ACC112 (cell line): ENCODE measurements around the gene NMT1.

Experiments
- H2AFZ ChIP-seq: fragments of 200-600 bp; sonication (generic); one replicate; pipeline ENCODE4 v1.6.0; 2017; ENCODE audit warnings: antibody characterized with exemption, low read length; ENCODE audit not compliant: unreplicated experiment
- H3K27ac ChIP-seq: fragments of 200-600 bp; sonication (generic); 2 replicates; pipeline ENCODE4 v1.5.1; 2014; ENCODE audit warnings: low read depth, mild to moderate bottlenecking, antibody characterized with exemption, low read length, moderate library complexity
- H3K27me3 ChIP-seq: fragments of 200-600 bp; sonication (generic); 2 replicates; pipeline ENCODE4 v1.6.1; 2014; ENCODE audit warnings: mild to moderate bottlenecking, antibody characterized with exemption, low read length, moderate library complexity, mixed read lengths; ENCODE audit not compliant: insufficient read depth
- H3K36me3 ChIP-seq: fragments of 200-600 bp; sonication (generic); 2 replicates; pipeline ENCODE4 v1.6.1; 2016; ENCODE audit warnings: mild to moderate bottlenecking, antibody characterized with exemption, low read length, moderate library complexity, mixed read lengths; ENCODE audit not compliant: insufficient read depth
- H3K4me1 ChIP-seq: fragments of 200-600 bp; sonication (generic); one replicate; pipeline ENCODE4 v1.6.1; 2016; ENCODE audit warnings: low read length, mixed read lengths; ENCODE audit not compliant: insufficient read depth, unreplicated experiment, control insufficient read depth
- H3K4me3 ChIP-seq: fragments of 200-600 bp; sonication (generic); 2 replicates; pipeline ENCODE4 v1.5.1; 2014; ENCODE audit warnings: mild to moderate bottlenecking, low read depth, low read length
- H3K79me2 ChIP-seq: fragments of 200-600 bp; sonication (generic); one replicate; pipeline ENCODE4 v1.6.0; 2016; ENCODE audit warnings: low read length; ENCODE audit not compliant: control insufficient read depth, unreplicated experiment, insufficient read depth

Gene NMT1

DNA sequence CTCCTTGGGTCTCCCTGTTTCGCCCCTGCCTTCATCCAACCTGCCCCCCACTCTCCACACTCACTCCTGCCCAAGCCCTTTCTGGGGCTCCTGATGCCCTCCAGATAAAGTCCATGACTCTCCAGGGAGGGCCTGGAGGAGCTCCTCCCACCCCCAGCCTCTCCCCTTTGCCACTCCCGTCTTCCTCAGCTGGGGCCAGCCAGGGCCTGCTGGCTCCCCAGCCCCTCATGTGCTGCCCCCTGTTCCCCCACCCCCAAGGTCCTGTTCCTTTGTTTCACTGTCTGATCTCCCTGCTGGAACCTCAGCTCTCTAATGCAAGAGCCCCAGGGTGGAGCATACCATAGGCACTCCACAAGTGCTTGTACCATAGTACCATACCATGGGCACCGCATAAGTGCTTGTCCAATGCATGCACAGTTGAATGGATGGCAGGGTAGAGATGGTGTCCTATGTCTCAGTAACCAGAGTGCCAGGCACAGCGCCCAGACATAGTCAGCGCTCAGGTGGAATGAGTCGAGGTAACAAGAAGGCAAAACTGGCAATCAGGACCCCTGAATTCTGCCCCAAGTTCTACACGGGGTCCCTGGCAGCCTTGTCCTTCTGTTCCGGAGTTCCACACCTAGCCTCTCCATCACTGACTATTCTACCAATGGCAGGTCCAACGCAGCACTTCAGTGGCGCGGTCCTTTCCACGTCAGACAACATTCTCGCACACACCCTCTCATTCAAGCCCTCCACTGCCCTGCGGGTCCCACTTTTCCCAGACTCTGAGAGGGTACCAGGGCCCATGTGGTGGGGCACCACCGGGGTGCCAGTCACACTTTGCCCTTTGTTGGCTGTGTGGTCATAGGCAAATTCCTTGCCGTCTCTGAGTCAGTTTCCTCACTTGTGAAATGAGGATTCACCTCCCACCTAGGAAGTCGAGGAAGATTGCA is 69.8 kb downstream of the NMT1 start:
- Histone ChIP-seq H3K4me3 (peak overlapping the region; percentile 85), H3K79me2 (no peaks in the 10 kb centered on the region), H2AFZ (no peak overlapping the region), H3K27ac (no peak overlapping the region), H3K36me3 (no peaks in the 10 kb centered on the region), H3K27me3 (no peaks in the 10 kb centered on the region), H3K4me1 (peaks cover 18% of the 10 kb centered on the region)

DNA sequence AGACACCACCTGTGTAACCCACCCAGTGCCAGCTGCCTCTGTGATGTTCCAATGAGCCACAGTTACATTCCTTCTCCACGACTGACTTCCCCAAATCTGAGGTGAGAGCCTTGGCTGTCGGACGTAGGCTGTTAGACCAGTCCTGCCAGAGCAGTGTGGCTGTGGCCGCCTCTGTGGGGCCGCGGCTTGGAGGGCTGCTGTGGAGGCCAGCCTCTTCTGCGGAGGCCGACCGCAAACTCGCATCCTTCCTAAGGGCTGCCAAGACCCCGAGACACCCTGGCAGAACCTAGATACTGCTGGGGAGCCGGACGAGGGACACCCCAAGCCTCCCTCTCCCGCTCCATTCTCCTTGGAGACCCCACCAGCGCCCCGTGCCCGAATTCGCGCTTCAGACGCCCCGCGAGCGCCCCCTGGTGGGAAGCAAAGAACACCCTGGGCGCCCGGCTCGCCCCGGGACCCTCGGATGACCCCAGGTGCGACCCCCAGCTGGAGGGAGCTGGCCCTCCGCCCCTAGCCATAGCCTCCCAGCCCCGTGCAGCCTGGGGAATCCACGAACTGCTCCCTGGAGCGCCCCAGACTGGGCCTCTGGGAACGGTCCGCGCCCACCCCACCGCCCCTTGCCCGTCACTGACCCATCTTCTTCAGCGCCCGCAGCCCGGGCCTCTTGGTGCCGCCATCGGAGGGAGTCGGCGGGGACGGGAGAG is 70.7 kb downstream of the NMT1 start:
- Histone ChIP-seq H3K27ac (no peak overlapping the region), H3K36me3 (no peaks in the 10 kb centered on the region), H3K4me1 (peaks cover 26% of the 10 kb centered on the region), H3K4me3 (peak overlapping the region; percentile 85), H3K27me3 (no peaks in the 10 kb centered on the region), H2AFZ (peak overlapping the region; percentile 69), H3K79me2 (no peaks in the 10 kb centered on the region)

DNA sequence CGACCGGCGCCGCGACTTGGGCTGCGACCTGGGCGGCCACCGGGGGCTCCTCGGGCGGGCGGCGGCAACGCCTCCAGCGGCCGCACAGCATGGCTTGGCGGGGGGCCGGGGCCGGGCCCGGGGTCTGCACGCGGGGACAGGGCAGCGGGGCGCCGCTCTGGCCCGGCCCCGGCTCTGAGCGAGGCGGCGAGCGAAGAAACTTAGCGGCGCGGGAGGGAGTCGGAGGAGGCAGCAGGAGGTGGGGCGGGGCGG is 71.1 kb downstream of the NMT1 start, which contains the start of gene PLCD3:
PLCD3 (minus strand) TSS at position 196 of the 252 bp plus-strand sequence; CDS start at position 91, 105 bp downstream.
- Histone ChIP-seq H3K4me1 (peaks cover 26% of the 10 kb centered on the region), H3K79me2 (no peaks in the 10 kb centered on the region)

DNA sequence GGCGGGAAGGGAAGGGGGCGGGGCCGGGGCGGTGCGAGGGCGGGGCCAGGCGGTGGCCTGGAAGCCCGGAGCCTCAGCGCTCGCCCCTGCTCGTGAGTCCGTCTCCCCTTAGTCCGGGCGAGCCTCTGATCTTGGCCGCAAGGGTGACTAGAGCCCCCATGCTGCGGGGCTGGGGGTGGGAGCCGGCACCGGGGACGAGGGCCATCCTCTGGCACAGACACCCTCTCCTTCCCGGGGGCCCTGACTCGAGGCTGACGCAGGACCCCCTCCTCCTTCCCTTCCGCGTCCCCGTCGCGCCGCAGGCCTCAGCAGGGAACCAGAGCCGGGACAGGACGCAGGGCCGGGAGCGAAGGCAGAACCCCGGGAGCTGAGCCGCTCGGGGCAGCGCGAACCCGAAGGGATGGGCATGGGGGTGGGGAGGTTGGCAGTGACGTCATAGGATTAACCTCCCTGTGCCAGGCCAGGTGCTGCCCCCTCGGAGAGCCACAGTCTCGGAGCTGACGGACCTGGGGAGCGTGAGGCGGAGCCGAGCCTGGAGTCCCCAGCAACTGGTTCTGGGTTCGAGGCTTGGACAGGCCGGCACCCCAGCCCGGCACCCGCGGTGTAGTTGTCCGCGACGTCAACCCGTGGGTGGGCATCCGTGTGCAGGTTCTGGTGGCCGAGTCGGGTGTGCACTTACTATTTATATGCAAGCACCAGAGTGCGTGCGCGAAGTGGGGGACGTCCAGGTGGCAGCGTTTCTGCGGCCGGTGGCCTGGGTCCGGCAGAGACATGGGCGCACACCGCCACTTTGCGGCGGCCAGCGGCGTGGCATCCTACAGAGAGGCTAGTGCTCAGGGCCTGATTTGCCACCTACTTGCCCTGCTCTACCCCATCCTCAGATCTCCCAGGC is 71.7 kb downstream of the NMT1 start:
- Histone ChIP-seq H3K27me3 (no peaks in the 10 kb centered on the region), H2AFZ (peak overlapping the region; percentile 76), H3K36me3 (no peaks in the 10 kb centered on the region), H3K4me3 (peak overlapping the region; percentile 85), H3K79me2 (no peaks in the 10 kb centered on the region), H3K4me1 (peaks cover 21% of the 10 kb centered on the region), H3K27ac (peak overlapping the region; percentile 63)

More for the DNA sequence above, 71.1 kb downstream of the NMT1 start, which contains the start of gene PLCD3:
- H3K27ac ChIP-seq: peak within 1 kb of the TSS; percentile 63
- peak within 1 kb of the TSS; percentile 85 for H3K4me3 ChIP-seq
- H2AFZ ChIP-seq: peak within 1 kb of the TSS; percentile 76
- H3K36me3 ChIP-seq: no peaks in the 10 kb centered on the region
- H3K27me3 ChIP-seq: no peaks in the 10 kb centered on the region

DNA sequence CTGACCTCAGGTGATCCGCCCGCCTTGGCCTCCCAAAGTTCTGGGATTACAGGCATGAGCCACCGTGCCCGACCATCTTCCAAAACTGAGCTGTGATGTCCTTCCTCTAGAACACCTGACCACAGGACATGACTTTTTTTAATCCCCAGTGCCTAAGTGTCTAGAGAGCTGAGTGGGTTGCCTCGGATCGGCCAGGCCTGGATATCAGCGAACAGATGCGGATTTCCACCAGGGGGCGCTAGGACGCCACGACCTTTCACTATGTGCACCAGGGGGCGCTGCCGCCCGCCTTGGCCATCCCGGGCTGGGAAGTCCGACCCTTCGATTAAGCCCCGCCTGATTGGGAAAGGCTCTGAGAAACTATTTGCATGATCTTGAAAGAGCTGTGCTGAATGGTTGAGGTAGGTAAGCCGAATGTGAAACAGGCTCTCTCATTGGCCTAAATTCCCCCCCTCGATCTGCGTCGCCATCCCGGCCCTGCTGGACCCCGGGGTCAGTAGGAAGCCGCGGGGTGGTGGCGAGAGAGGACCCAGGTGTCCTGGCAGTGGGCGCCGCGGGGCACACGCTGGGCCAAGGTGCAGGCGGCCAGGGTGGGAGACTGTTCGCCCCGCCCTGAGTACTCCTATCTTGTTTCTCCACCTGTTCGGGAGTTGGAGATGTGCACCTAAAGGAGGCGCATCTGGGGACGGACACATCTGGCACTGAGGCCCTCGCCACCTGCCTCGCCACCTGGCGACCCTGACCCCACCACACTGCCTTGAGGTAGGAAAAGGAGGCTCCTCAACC is 74.3 kb downstream of the NMT1 start, which contains the start of gene ACBD4:
ACBD4 (plus strand) TSS at position 496 of the 786 bp plus-strand sequence. CDS start 458 bp downstream, outside the sequence.
- H3K27ac ChIP-seq: no peak within 1 kb of the TSS
- H3K36me3 ChIP-seq: no peaks in the 10 kb centered on the region
- H3K4me3 ChIP-seq: peak within 1 kb of the TSS; percentile 82
- no peaks in the 10 kb centered on the region for H3K79me2 ChIP-seq
- H2AFZ ChIP-seq: peak within 1 kb of the TSS; percentile 66
- no peaks in the 10 kb centered on the region for H3K27me3 ChIP-seq
- H3K4me1 ChIP-seq: peaks cover 14% of the 10 kb centered on the region

DNA sequence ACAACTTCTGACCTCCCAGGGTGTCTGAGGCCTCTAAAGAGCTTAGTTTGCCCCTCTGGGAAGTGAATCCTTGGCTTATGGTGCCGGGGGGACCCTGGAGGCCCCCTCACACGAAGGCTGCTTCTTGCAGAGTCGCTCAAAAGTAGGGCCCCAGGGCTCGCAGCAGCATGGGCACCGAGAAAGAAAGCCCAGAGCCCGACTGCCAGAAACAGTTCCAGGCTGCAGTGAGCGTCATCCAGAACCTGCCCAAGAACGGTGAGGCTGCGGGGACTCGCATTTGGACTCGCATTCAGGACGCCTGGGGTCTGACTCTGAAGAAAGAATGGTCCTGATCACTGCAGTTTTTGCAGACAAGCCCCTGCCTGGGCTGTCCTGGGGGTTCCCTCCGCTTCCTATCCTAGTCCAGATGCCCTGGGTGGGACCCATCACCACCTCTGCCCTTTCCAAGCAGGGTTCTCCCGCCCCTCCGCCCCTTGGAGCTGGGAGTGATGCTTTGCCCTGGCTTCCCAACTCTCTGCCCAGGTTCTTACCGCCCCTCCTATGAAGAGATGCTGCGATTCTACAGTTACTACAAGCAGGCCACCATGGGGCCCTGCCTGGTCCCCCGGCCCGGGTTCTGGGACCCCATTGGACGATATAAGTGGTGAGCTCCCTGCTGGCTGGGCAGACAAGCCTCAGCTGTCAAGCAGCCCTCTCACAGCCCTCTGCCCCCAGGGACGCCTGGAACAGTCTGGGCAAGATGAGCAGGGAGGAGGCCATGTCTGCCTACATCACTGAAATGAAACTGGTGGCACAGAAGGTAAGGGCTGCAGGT is 75.1 kb downstream of the NMT1 start:
- Histone ChIP-seq H3K4me3 (peak overlapping the region; percentile 82), H3K79me2 (no peaks in the 10 kb centered on the region), H2AFZ (peak overlapping the region; percentile 66), H3K27ac (no peak overlapping the region), H3K4me1 (peaks cover 14% of the 10 kb centered on the region), H3K27me3 (no peaks in the 10 kb centered on the region), H3K36me3 (no peaks in the 10 kb centered on the region)

DNA sequence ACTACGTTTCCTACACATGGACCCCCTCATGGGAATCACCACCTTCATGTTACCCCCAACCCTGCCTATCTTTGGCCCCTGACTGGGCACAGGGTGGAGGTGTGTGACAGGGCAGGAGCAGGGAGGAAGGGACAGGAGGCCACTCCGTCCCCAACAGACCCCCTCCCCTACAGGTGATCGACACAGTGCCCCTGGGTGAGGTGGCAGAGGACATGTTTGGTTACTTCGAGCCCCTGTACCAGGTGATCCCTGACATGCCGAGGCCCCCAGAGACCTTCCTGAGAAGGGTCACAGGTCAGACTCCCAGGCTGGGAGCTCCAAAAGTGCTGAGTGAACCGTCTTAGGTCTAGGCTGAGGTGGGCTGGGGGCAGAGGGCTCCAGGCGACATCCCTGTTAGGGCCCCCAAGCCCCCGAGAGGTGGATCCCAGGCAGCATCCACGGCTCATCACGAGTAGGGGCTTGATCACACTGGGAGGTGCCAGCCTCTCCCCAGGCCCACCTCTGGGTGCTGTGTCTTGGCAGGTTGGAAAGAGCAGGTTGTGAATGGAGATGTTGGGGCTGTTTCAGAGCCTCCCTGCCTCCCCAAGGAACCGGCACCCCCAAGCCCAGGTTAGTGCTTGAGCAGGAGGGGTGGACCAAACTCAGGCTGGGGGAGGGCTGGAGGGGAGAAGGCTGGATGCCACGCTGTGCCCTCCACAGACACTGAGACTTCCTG is 75.9 kb downstream of the NMT1 start:
- Histone ChIP-seq H2AFZ (no peak overlapping the region), H3K36me3 (no peaks in the 10 kb centered on the region), H3K27ac (no peak overlapping the region), H3K27me3 (no peaks in the 10 kb centered on the region), H3K4me3 (no peak overlapping the region), H3K4me1 (peaks cover 10% of the 10 kb centered on the region), H3K79me2 (no peaks in the 10 kb centered on the region)

DNA sequence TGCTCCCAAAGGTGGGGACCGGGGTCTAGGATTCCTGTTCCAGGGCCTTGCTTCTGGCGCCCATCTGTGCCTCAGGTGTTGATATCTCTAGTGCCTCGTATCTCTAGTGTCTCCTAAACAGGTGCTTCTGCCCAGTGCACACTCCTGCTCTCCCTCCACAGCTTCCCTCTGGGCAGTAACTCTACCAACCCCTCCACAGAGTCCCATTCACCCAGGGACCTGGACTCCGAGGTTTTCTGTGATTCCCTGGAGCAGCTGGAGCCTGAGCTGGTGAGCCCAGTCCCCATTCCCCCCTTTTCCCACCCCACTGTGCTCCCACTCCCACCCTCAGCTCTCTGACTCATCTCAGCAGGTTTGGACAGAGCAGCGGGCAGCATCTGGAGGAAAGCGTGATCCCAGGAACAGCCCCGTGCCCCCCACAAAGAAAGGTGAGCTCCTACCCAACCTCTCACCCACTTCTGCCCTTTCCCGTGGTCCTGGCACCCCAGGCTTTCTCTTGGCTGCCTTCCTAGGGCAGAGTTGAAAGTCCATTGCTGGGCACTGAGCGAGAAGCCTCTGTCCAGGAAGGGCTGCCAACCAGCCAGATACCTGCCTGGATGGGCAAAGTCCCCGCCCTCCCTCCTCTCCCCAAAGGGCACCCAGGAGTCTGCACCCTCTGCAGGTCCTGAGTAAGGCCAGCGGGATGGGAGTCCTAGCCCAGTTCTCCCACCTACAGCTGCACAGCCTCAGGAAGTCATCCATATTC is 76.6 kb downstream of the NMT1 start:
- H3K36me3 ChIP-seq: no peaks in the 10 kb centered on the region
- no peak overlapping the region for H3K27ac ChIP-seq
- no peaks in the 10 kb centered on the region for H3K79me2 ChIP-seq
- H3K4me1 ChIP-seq: peaks cover 10% of the 10 kb centered on the region
- no peak overlapping the region for H2AFZ ChIP-seq
- H3K27me3 ChIP-seq: no peaks in the 10 kb centered on the region
- no peak overlapping the region for H3K4me3 ChIP-seq
